ENCODE data around the gene PARP1.
A peak's percentile ranks its signal among the peaks of the same experiment; 100 is the strongest.

Gene PARP1

DNA sequence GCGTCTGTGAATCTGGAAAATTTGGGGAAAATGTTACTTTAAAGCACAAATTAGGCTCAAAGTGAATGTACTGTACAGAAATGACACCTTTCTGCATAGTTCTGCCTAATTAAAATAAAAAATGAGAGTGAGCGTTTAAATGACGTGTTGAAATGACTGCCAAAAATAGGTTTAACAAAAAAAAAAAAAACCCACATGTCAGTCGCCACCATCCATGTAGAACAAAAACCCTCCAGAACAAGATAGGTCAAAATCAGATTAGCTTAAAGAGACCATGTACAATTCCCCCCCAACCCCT is 745 bp downstream of the PARP1 start:
- Histone ChIP-seq H3K36me3 (ENCODE audit: control insufficient read depth in 2 of 2, insufficient read depth in 2 of 2, low read length in 2 of 2) (peaks cover 0 to 3% of the 10 kb centered on the region in 2 donors), H3K9me3 (ENCODE audit: control insufficient read depth in 2 of 2, low read length in 2 of 2) (no peaks in the 10 kb centered on the region), H3K27ac (ENCODE audit: low read depth in 2 of 2, low read length in 2 of 2) (peak overlapping the region; percentile 82 to 87), H3K27me3 (ENCODE audit: control insufficient read depth in 2 of 2, insufficient read depth in 2 of 2, low read length in 2 of 2) (no peaks in the 10 kb centered on the region), H3K4me1 (ENCODE audit: control insufficient read depth in 2 of 2, insufficient read depth in 2 of 2, low read length in 2 of 2) (peaks cover 10 to 24% of the 10 kb centered on the region in 2 donors), H3K9ac (ENCODE audit: low read depth in 1 of 2, low read length in 2 of 2) (peak overlapping the region; percentile 18 to 69), H3K4me3 (ENCODE audit: low read length in 2 of 2) (peak overlapping the region; percentile 78 to 83)

DNA sequence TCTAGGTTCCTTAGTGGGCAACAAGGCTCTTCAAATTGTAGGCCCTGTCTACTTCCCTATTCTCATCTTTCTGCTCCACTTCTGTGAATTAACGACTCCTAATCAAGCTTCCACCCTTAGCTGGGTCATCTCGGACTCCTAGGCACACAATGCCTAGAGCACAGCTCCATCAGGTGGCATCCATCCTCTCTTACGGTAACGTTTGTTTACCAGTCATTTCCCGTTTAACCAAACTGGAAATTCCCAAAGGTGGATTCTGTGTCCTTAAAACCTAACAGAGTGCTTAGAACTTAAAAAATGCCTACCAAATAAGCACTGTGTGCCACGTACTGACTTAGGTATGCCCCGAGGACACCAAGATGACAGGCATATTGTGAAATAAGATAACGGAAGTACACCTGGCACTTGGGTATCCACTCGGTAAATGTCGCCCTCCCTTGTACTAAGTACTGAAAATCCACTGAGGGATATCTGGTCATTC is 1.5 kb downstream of the PARP1 start:
- peaks cover 10 to 24% of the 10 kb centered on the region in 2 donors for H3K4me1 ChIP-seq (ENCODE audit: control insufficient read depth in 2 of 2, insufficient read depth in 2 of 2, low read length in 2 of 2)
- peaks cover 6 to 10% of the 10 kb centered on the region in 2 donors for H3K36me3 ChIP-seq (ENCODE audit: control insufficient read depth in 2 of 2, insufficient read depth in 2 of 2, low read length in 2 of 2)
- no peaks in the 10 kb centered on the region for H3K9me3 ChIP-seq (ENCODE audit: control insufficient read depth in 2 of 2, low read length in 2 of 2)
- peak overlapping the region; percentile 18 to 69 for H3K9ac ChIP-seq (ENCODE audit: low read depth in 1 of 2, low read length in 2 of 2)
- H3K27me3 ChIP-seq (ENCODE audit: control insufficient read depth in 2 of 2, insufficient read depth in 2 of 2, low read length in 2 of 2) = no peaks in the 10 kb centered on the region
- peak overlapping the region; percentile 2 to 87 for H3K27ac ChIP-seq (ENCODE audit: low read depth in 2 of 2, low read length in 2 of 2)
- peak overlapping the region; percentile 78 to 83 for H3K4me3 ChIP-seq (ENCODE audit: low read length in 2 of 2)

DNA sequence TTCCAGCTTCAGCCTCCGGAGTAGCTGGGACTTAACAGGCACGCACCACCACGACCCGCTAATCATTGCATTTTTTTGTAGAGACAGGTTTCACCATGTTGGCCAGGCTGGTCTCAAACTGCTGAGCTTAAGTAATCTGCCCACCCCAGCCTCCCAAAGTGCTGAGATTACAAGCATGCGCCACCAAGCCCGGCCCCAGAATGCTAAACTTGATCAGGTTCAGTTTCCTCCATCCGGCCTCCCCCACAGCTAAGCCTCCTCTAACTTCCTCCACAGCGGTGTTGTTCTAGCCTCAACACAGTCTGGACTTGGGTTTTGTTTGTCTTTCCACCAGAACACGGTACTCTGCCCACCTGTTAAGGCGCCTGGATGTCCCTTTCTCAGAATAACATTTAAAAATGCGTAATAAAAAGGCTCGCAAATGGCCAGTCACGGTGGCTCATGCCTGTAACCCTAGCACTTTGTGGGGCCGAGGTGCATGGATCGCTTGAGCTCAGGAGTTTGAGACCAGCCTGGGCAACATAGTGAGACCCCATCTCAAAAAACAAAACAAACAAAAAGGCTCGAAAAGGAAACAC is 2.4 kb downstream of the PARP1 start:
- peaks cover 10 to 24% of the 10 kb centered on the region in 2 donors for H3K4me1 ChIP-seq (ENCODE audit: control insufficient read depth in 2 of 2, insufficient read depth in 2 of 2, low read length in 2 of 2)

DNA sequence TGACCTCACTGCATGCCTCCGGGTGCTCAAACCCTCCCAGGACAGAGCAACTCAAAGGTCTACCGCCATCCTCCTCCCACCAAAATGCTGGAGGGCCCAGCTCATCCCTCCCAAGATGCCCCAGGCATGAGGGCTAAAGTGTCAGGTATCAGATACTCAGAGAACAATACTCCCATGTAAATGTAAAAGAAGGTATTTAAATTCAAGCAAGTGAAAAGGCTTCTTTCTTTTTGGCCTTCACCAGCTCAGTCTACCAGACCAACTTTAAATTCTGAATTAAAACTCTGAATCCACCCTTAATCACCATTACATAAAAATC is 3.0 kb downstream of the PARP1 start:
- Histone ChIP-seq H3K9ac (ENCODE audit: low read depth in 1 of 2, low read length in 2 of 2) (no peak overlapping the region), H3K27me3 (ENCODE audit: control insufficient read depth in 2 of 2, insufficient read depth in 2 of 2, low read length in 2 of 2) (no peaks in the 10 kb centered on the region), H3K9me3 (ENCODE audit: control insufficient read depth in 2 of 2, low read length in 2 of 2) (no peaks in the 10 kb centered on the region), H3K4me1 (ENCODE audit: control insufficient read depth in 2 of 2, insufficient read depth in 2 of 2, low read length in 2 of 2) (peaks cover 10 to 24% of the 10 kb centered on the region in 2 donors), H3K4me3 (ENCODE audit: low read length in 2 of 2) (peak overlapping the region in 1 of 2 donors; percentile 23), H3K36me3 (ENCODE audit: control insufficient read depth in 2 of 2, insufficient read depth in 2 of 2, low read length in 2 of 2) (peaks cover 18% of the 10 kb centered on the region in 2 donors), H3K27ac (ENCODE audit: low read depth in 2 of 2, low read length in 2 of 2) (no peak overlapping the region)

More for the DNA sequence above, 2.4 kb downstream of the PARP1 start:
- H3K4me3 ChIP-seq (ENCODE audit: low read length in 2 of 2) = peak overlapping the region in 1 of 2 donors; percentile 83
- H3K9ac ChIP-seq (ENCODE audit: low read depth in 1 of 2, low read length in 2 of 2) = no peak overlapping the region
- no peaks in the 10 kb centered on the region for H3K27me3 ChIP-seq (ENCODE audit: control insufficient read depth in 2 of 2, insufficient read depth in 2 of 2, low read length in 2 of 2)
- H3K9me3 ChIP-seq (ENCODE audit: control insufficient read depth in 2 of 2, low read length in 2 of 2) = no peaks in the 10 kb centered on the region
- H3K27ac ChIP-seq (ENCODE audit: low read depth in 2 of 2, low read length in 2 of 2) = no peak overlapping the region
- peaks cover 15 to 16% of the 10 kb centered on the region in 2 donors for H3K36me3 ChIP-seq (ENCODE audit: control insufficient read depth in 2 of 2, insufficient read depth in 2 of 2, low read length in 2 of 2)

DNA sequence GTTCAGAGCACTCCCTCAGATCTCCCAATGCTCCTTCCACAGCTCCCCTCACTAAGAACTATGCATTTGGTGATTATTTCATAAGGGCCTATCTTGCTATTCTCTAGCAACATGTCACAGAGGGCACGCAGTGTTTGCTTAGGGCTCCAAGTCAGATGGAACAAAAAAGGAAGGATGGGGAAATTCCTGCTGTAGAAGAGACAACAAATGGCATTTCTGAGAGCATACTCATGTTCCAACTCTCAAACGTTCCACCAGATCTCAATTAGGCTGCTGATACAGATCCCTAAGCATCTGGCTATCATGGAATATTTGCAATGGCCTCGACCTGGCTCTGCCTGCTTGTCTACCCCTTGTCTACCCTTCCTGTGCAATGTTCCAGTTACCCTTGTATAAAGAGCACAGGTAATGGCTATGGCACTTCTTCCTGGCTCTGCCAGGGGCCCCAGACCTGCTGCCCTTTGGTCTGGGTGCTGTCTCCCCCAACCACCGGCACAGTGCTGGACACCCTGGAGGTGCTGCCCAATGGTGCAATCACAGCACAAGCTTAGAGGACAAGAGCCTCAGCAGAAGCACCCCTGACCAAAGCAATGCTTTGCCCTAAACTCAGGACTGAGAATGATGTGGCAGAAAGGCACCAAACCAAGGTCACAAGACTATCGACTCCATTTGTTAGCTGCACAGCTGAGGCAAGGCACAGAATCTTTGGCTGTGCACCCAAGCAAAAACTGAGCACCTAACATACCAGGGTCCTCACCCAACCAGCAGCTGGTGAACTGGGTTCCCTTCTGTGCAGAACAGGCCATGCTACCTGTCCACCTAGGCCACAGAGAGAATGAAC is 3.6 kb downstream of the PARP1 start:
- H3K9me3 ChIP-seq (ENCODE audit: control insufficient read depth in 2 of 2, low read length in 2 of 2) = no peaks in the 10 kb centered on the region
- H3K27me3 ChIP-seq (ENCODE audit: control insufficient read depth in 2 of 2, insufficient read depth in 2 of 2, low read length in 2 of 2) = no peaks in the 10 kb centered on the region
- H3K9ac ChIP-seq (ENCODE audit: low read depth in 1 of 2, low read length in 2 of 2) = no peak overlapping the region
- H3K27ac ChIP-seq (ENCODE audit: low read depth in 2 of 2, low read length in 2 of 2) = no peak overlapping the region
- H3K36me3 ChIP-seq (ENCODE audit: control insufficient read depth in 2 of 2, insufficient read depth in 2 of 2, low read length in 2 of 2) = peaks cover 22 to 23% of the 10 kb centered on the region in 2 donors
- peaks cover 10 to 24% of the 10 kb centered on the region in 2 donors for H3K4me1 ChIP-seq (ENCODE audit: control insufficient read depth in 2 of 2, insufficient read depth in 2 of 2, low read length in 2 of 2)
- H3K4me3 ChIP-seq (ENCODE audit: low read length in 2 of 2) = peak overlapping the region in 1 of 2 donors; percentile 23

DNA sequence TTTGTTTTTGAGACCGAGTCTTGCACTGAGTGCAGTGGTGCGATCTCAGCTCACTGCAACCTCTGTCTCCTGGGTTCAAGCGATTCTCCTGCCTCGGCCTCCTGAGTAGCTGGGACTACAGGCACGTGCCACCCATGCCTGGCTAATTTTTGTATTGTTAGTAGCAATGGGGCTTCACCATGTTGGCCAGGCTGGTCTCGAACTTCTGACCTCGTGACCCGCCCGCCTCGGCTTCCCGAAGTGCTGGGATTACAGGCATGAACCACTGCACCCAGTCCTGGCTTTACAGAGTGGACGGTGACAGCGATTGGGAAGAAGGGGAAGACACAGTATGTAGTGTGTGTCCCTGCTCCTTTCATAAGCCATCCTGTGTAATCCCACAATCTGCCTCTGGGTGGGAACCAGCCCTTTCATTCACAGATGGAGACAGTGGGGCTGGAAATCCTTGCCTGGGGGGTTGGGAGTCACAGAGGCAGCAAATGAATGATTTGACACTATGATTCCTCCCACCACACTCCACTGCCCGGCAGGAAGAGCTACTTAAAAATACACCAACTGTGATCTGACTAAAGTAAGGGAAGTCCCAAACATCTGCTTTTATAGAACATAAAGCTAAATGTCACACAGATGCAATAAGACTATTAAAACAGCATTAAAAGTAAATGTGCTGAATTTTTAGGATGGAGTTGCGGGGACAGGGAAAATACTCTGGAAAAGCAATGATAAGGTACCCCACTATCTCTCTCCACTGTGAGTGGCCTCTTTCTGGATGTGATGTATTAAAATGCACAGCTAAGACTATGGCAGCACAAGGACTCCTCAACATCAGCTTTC is 4.5 kb downstream of the PARP1 start:
- no peak overlapping the region for H3K9ac ChIP-seq (ENCODE audit: low read depth in 1 of 2, low read length in 2 of 2)
- no peak overlapping the region for H3K27ac ChIP-seq (ENCODE audit: low read depth in 2 of 2, low read length in 2 of 2)
- no peak overlapping the region for H3K4me3 ChIP-seq (ENCODE audit: low read length in 2 of 2)
- no peaks in the 10 kb centered on the region for H3K9me3 ChIP-seq (ENCODE audit: control insufficient read depth in 2 of 2, low read length in 2 of 2)
- H3K27me3 ChIP-seq (ENCODE audit: control insufficient read depth in 2 of 2, insufficient read depth in 2 of 2, low read length in 2 of 2) = no peaks in the 10 kb centered on the region
- peaks cover 22 to 24% of the 10 kb centered on the region in 2 donors for H3K36me3 ChIP-seq (ENCODE audit: control insufficient read depth in 2 of 2, insufficient read depth in 2 of 2, low read length in 2 of 2)
- peaks cover 10 to 24% of the 10 kb centered on the region in 2 donors for H3K4me1 ChIP-seq (ENCODE audit: control insufficient read depth in 2 of 2, insufficient read depth in 2 of 2, low read length in 2 of 2)

DNA sequence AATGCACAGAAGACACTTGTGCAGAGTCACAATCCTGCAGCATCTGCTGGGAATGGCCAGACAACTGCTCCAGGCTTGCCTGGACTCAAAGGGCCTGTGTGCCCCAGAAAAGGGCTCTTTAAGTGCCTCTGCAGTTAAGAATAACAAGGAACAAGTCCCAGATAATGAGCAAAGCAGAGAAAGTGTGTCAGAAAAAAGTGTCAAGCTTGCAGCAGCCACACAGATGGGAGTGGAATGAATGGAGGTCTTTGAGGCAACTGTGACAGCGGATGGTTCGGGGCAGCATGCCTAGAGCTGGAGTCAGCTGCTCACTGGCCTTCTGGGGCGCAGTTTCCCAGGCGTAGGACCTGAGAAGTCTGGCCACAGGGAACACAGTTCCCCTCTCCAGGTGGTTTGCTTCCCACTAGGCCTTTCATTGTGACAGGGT is 5.1 kb downstream of the PARP1 start:
- no peaks in the 10 kb centered on the region for H3K27me3 ChIP-seq (ENCODE audit: control insufficient read depth in 2 of 2, insufficient read depth in 2 of 2, low read length in 2 of 2)
- peaks cover 22 to 24% of the 10 kb centered on the region in 2 donors for H3K36me3 ChIP-seq (ENCODE audit: control insufficient read depth in 2 of 2, insufficient read depth in 2 of 2, low read length in 2 of 2)
- no peak overlapping the region for H3K9ac ChIP-seq (ENCODE audit: low read depth in 1 of 2, low read length in 2 of 2)
- H3K9me3 ChIP-seq (ENCODE audit: control insufficient read depth in 2 of 2, low read length in 2 of 2) = no peaks in the 10 kb centered on the region
- peaks cover 10 to 24% of the 10 kb centered on the region in 2 donors for H3K4me1 ChIP-seq (ENCODE audit: control insufficient read depth in 2 of 2, insufficient read depth in 2 of 2, low read length in 2 of 2)
- H3K4me3 ChIP-seq (ENCODE audit: low read length in 2 of 2) = no peak overlapping the region
- no peak overlapping the region for H3K27ac ChIP-seq (ENCODE audit: low read depth in 2 of 2, low read length in 2 of 2)

DNA sequence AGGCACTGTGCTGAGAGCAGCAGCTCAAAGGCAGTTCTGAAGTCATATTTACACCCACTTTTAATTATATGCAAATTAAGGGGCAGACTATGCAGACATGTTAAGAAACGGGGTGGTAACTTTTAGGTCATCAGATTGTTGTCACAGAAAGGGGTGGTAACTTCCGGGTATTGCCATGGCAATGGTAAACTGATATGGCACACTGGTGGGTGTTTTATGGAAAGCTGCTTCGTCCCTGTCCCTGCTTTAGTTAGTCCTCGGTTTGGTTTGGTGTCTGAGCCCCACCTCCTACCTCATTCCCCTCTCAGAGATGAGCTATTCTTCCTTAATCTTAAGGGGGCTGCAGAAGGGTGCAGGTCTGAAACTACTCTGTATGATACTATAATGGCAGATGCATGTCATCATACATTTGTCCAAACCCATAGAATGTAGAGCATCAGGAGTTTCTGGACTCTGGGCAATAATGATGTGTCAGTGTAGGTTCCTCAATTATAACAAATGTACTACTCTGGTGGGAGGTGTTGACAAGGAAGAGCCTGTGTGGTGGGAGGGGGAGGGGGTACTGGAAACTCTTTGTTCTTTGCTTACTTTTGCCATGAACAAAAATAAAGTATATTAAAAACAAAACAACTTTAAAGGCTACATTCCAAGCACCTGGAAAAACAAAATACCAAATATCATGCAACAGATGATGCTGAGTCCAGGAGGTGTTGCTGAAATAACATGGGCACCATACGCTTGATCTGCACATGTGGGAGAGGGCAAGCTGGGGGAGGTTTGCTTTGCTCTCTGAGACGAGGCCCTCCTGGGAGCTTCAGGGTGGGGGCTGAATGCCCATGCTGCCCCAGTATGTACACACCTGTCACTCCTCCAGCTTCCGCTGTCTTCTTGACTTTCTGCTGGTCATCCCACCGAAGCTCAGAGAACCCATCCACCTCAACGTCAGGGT is 6.3 kb downstream of the PARP1 start:
- Histone ChIP-seq H3K4me1 (ENCODE audit: control insufficient read depth in 2 of 2, insufficient read depth in 2 of 2, low read length in 2 of 2) (peaks cover 5 to 17% of the 10 kb centered on the region in 2 donors), H3K27ac (ENCODE audit: low read depth in 2 of 2, low read length in 2 of 2) (no peak overlapping the region), H3K36me3 (ENCODE audit: control insufficient read depth in 2 of 2, insufficient read depth in 2 of 2, low read length in 2 of 2) (peaks cover 22 to 26% of the 10 kb centered on the region in 2 donors), H3K27me3 (ENCODE audit: control insufficient read depth in 2 of 2, insufficient read depth in 2 of 2, low read length in 2 of 2) (no peaks in the 10 kb centered on the region), H3K9ac (ENCODE audit: low read depth in 1 of 2, low read length in 2 of 2) (no peak overlapping the region), H3K9me3 (ENCODE audit: control insufficient read depth in 2 of 2, low read length in 2 of 2) (no peaks in the 10 kb centered on the region), H3K4me3 (ENCODE audit: low read length in 2 of 2) (no peak overlapping the region)

DNA sequence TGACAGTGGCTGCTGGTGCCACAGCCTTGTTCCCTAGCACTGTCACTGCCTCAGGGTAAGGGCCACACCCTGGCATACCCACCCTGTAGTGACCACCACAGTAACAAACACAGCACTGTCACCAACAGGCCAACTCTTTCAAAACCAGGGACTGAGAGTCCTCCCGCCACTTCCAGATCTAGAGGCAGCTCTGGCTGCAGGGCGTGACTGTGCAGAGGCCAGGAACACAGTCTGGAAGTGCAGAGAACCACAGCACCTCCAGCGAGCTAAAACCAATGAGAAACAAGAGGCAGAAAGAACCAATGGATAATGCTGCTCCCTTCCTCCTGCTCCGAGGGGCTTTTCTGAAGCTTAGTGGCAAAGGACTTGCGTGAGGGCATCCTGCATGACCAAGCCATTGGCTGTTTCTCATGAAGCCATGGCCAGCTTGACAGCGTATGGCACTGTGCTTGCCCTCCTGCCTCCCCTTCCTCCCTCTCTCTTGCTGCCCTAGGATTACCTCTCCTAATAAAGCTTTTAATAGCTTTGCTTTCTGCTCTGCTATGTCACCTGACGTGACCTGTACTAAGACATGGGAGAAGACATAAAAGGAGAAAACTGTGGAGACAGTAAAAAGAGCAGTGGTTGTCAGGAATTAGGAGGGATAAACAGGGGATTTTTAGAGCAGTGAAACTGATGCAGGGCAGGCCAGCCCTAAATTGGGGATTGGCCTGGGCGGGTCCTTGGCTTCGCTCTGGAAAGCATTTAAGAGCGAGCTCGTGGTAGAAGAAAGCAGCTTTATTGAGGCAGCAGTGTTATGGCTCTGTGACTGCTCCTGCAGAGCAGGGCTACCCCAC is 7.2 kb downstream of the PARP1 start:
- peaks cover 0 to 11% of the 10 kb centered on the region in 2 donors for H3K4me1 ChIP-seq (ENCODE audit: control insufficient read depth in 2 of 2, insufficient read depth in 2 of 2, low read length in 2 of 2)
- H3K27ac ChIP-seq (ENCODE audit: low read depth in 2 of 2, low read length in 2 of 2) = no peak overlapping the region

More for the DNA sequence above, 7.2 kb downstream of the PARP1 start:
- no peaks in the 10 kb centered on the region for H3K9me3 ChIP-seq (ENCODE audit: control insufficient read depth in 2 of 2, low read length in 2 of 2)
- no peak overlapping the region for H3K9ac ChIP-seq (ENCODE audit: low read depth in 1 of 2, low read length in 2 of 2)
- peaks cover 22 to 26% of the 10 kb centered on the region in 2 donors for H3K36me3 ChIP-seq (ENCODE audit: control insufficient read depth in 2 of 2, insufficient read depth in 2 of 2, low read length in 2 of 2)
- no peak overlapping the region for H3K4me3 ChIP-seq (ENCODE audit: low read length in 2 of 2)
- no peaks in the 10 kb centered on the region for H3K27me3 ChIP-seq (ENCODE audit: control insufficient read depth in 2 of 2, insufficient read depth in 2 of 2, low read length in 2 of 2)

All from mucosa of rectum (tissue), 2 donors.